ENCODE measurements around the gene KCNMA1.

- no peak for TF ChIP-seq CTCF (conservative IDR thresholded peaks at IDR 0.05; ENCODE audit: low read depth, low read length)
- TF ChIP-seq EZH2phosphoT487 (IDR thresholded peaks at IDR 0.05; ENCODE audit: borderline replicate concordance, low read length) = no peak
Observed at GRCh38 chr10:77678146-77678545, 40.5 kb upstream of the KCNMA1 start.

All from PC-3 (cell line).